SK-N-SH treated with all-trans-retinoic acid at 6 μM for 48 hours (cell line): ENCODE measurements around the gene CNTN4.

Experiments
- ATAC-seq: fragments of 200-7000 bp; cut with Tn5 transposase; 3 replicates; pipeline ENCODE4 v1.9.1; 2020; ENCODE audit warnings: mild to moderate bottlenecking, moderate library complexity
- ARNTL ChIP-seq: fragments of 450-650 bp; formaldehyde crosslinking; IDR thresholded peaks from 2 replicates; pipeline ENCODE4 v1.5.0; 2020; ENCODE audit warnings: low read depth, mild to moderate bottlenecking, moderate library complexity, borderline replicate concordance
- BACH2 ChIP-seq: fragments of 250-450 bp; sonication (Bioruptor Pico); IDR thresholded peaks from 2 replicates; pipeline ENCODE4 v1.9.0; 2021; ENCODE audit warnings: mild to moderate bottlenecking, borderline replicate concordance
- CREB5 ChIP-seq: fragments of 250-450 bp; sonication (Bioruptor Pico); IDR thresholded peaks from 2 replicates; pipeline ENCODE4 v1.5.1; 2020; ENCODE audit warnings: low read depth, mild to moderate bottlenecking, moderate library complexity
- CSDC2 ChIP-seq: fragments of 250-450 bp; sonication (Bioruptor Pico); IDR thresholded peaks from 2 replicates; pipeline ENCODE4 v1.5.0; 2020; ENCODE audit warnings: mild to moderate bottlenecking, moderate library complexity
- ESRRG ChIP-seq: fragments of 250-450 bp; sonication (Bioruptor Pico); IDR thresholded peaks from 2 replicates; pipeline ENCODE4 v1.6.1; 2021; ENCODE audit warnings: mild to moderate bottlenecking
- GLIS3 ChIP-seq: fragments of 250-450 bp; sonication (Bioruptor Pico); IDR thresholded peaks from 2 replicates; pipeline ENCODE4 v1.5.0; 2020; ENCODE audit warnings: mild to moderate bottlenecking, moderate library complexity
- ISL1 ChIP-seq: fragments of 250-450 bp; sonication (Bioruptor Pico); IDR thresholded peaks from 2 replicates; pipeline ENCODE4 v2.1.2; 2022; ENCODE audit warnings: mild to moderate bottlenecking, moderate library complexity
- OSR1 ChIP-seq: fragments of 250-450 bp; sonication (Bioruptor Pico); IDR thresholded peaks from 2 replicates; pipeline ENCODE4 v1.8.0; 2022; ENCODE audit warnings: moderate library complexity, mild to moderate bottlenecking, inconsistent platforms
- PPARA ChIP-seq: fragments of 250-450 bp; sonication (Bioruptor Pico); IDR thresholded peaks from 2 replicates; pipeline ENCODE4 v1.5.0; 2020; ENCODE audit warnings: mild to moderate bottlenecking, borderline replicate concordance
- RARB ChIP-seq: fragments of 250-450 bp; sonication (Bioruptor Pico); IDR thresholded peaks from 2 replicates; pipeline ENCODE4 v1.8.0; 2021; ENCODE audit warnings: mild to moderate bottlenecking, moderate library complexity
- SNAI2 ChIP-seq: fragments of 250-450 bp; sonication (Bioruptor Pico); IDR thresholded peaks from 2 replicates; pipeline ENCODE4 v1.5.0; 2020; ENCODE audit warnings: mild to moderate bottlenecking, moderate library complexity
- TCF4 ChIP-seq: fragments of 250-450 bp; sonication (Bioruptor Pico); IDR thresholded peaks from 2 replicates; pipeline ENCODE4 v1.8.0; 2021; ENCODE audit warnings: mild to moderate bottlenecking, moderate library complexity, borderline replicate concordance
- ZFP3 ChIP-seq: fragments of 250-450 bp; sonication (Bioruptor Pico); IDR thresholded peaks from 2 replicates; pipeline ENCODE4 v1.5.0; 2020; ENCODE audit warnings: mild to moderate bottlenecking, moderate library complexity
- ZNF565 ChIP-seq: fragments of 450-650 bp; formaldehyde crosslinking; conservative IDR thresholded peaks from 2 replicates; pipeline ENCODE4 v1.5.0; 2020; ENCODE audit warnings: low read depth, mild to moderate bottlenecking, moderate library complexity
- ZNF8 ChIP-seq: fragments of 450-650 bp; formaldehyde crosslinking; IDR thresholded peaks from 2 replicates; pipeline ENCODE4 v1.5.0; 2020; ENCODE audit warnings: mild to moderate bottlenecking, moderate library complexity
- TF ChIP-seq, protein P1 (sequence below): fragments of 250-450 bp; sonication (Bioruptor Pico); IDR thresholded peaks from 2 replicates; pipeline ENCODE4 v1.5.0; 2020; ENCODE audit warnings: mild to moderate bottlenecking, moderate library complexity
- TF ChIP-seq, protein P2 (sequence below): fragments of 250-450 bp; sonication (Bioruptor Pico); IDR thresholded peaks from 2 replicates; pipeline ENCODE4 v1.8.0; 2020; ENCODE audit warnings: mild to moderate bottlenecking, moderate library complexity, borderline replicate concordance
- TF ChIP-seq, protein P3 (sequence below): fragments of 250-450 bp; sonication (Bioruptor Pico); IDR thresholded peaks from 2 replicates; pipeline ENCODE4 v1.5.1; 2021; ENCODE audit warnings: mild to moderate bottlenecking, moderate library complexity

CNTN4 gene

DNA sequence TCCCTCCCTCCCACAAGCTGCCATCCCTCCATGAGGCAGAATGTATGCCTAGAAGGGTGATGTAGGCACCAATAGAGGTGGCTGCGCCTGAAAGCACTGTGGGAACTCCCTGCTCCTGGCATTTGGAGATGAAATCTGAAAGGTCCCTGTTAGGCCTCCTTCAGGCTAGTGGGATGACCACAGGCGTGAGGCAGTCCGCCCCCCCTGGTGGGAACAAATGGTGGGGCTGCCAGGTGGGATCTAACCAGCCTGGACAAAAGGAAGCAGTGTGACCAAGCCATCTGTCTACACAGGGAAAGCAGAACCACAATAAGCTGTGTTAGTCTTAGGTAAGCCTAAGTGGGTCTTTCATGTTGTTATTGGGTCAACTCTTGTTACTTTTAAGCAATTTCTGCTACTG is 986.2 kb downstream of the CNTN4 start:
- TF ChIP-seq, protein P1, sequence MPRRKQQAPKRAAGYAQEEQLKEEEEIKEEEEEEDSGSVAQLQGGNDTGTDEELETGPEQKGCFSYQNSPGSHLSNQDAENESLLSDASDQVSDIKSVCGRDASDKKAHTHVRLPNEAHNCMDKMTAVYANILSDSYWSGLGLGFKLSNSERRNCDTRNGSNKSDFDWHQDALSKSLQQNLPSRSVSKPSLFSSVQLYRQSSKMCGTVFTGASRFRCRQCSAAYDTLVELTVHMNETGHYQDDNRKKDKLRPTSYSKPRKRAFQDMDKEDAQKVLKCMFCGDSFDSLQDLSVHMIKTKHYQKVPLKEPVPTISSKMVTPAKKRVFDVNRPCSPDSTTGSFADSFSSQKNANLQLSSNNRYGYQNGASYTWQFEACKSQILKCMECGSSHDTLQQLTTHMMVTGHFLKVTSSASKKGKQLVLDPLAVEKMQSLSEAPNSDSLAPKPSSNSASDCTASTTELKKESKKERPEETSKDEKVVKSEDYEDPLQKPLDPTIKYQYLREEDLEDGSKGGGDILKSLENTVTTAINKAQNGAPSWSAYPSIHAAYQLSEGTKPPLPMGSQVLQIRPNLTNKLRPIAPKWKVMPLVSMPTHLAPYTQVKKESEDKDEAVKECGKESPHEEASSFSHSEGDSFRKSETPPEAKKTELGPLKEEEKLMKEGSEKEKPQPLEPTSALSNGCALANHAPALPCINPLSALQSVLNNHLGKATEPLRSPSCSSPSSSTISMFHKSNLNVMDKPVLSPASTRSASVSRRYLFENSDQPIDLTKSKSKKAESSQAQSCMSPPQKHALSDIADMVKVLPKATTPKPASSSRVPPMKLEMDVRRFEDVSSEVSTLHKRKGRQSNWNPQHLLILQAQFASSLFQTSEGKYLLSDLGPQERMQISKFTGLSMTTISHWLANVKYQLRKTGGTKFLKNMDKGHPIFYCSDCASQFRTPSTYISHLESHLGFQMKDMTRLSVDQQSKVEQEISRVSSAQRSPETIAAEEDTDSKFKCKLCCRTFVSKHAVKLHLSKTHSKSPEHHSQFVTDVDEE (CRISPR knock-in tag), result no peak
- TF ChIP-seq CSDC2 (no peak), OSR1 (CRISPR knock-in tag) (no peak), ZNF8 (CRISPR knock-in tag) (no peak), ZNF565 (no peak), GLIS3 (CRISPR knock-in tag) (no peak)
- TF ChIP-seq, protein P2, sequence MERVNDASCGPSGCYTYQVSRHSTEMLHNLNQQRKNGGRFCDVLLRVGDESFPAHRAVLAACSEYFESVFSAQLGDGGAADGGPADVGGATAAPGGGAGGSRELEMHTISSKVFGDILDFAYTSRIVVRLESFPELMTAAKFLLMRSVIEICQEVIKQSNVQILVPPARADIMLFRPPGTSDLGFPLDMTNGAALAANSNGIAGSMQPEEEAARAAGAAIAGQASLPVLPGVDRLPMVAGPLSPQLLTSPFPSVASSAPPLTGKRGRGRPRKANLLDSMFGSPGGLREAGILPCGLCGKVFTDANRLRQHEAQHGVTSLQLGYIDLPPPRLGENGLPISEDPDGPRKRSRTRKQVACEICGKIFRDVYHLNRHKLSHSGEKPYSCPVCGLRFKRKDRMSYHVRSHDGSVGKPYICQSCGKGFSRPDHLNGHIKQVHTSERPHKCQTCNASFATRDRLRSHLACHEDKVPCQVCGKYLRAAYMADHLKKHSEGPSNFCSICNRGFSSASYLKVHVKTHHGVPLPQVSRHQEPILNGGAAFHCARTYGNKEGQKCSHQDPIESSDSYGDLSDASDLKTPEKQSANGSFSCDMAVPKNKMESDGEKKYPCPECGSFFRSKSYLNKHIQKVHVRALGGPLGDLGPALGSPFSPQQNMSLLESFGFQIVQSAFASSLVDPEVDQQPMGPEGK (CRISPR knock-in tag), result no peak
- ATAC-seq, result no peak

- no peak for TF ChIP-seq RARB (CRISPR knock-in tag)
- no peak for TF ChIP-seq ARNTL (CRISPR knock-in tag)
- TF ChIP-seq SNAI2 (CRISPR knock-in tag), result no peak
- no peak for TF ChIP-seq ISL1 (CRISPR knock-in tag)
- TF ChIP-seq, protein P3, sequence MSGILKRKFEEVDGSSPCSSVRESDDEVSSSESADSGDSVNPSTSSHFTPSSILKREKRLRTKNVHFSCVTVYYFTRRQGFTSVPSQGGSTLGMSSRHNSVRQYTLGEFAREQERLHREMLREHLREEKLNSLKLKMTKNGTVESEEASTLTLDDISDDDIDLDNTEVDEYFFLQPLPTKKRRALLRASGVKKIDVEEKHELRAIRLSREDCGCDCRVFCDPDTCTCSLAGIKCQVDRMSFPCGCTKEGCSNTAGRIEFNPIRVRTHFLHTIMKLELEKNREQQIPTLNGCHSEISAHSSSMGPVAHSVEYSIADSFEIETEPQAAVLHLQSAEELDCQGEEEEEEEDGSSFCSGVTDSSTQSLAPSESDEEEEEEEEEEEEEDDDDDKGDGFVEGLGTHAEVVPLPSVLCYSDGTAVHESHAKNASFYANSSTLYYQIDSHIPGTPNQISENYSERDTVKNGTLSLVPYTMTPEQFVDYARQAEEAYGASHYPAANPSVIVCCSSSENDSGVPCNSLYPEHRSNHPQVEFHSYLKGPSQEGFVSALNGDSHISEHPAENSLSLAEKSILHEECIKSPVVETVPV (CRISPR knock-in tag), result no peak
- no peak for ATAC-seq
Measured at GRCh38 chr3:3085782-3086181, 987.1 kb downstream of the CNTN4 start.

DNA sequence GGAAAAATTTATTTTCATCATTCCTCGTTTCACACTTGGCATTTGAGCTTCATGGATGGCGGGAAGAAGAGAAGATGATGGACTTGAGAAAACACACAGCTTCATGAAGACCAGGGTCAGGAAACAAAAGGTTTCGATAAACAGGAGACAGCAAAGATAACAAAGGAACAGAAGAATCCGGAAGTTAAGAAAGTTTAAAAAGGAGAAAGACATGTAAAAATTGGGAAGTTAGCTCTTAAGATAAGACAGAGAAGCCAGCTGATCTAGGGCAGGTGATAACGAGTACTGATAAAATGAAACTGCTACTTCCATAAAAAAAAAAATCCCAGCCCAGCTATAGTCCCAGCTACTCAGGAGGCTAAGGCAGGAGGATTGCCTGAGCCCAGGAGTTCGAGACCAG is 987.6 kb downstream of the CNTN4 start:
- TF ChIP-seq, protein P1 (CRISPR knock-in tag), result no peak
- TF ChIP-seq, protein P3 (CRISPR knock-in tag), result no peak
- TF ChIP-seq GLIS3 (CRISPR knock-in tag) (no peak), CREB5 (CRISPR knock-in tag) (no peak), SNAI2 (CRISPR knock-in tag) (no peak), RARB (CRISPR knock-in tag) (no peak), PPARA (CRISPR knock-in tag) (no peak), BACH2 (no peak)
- no peak for ATAC-seq

- no peak for ATAC-seq
- TF ChIP-seq TCF4 (peak; percentile 56), PPARA (CRISPR knock-in tag) (no peak), CREB5 (CRISPR knock-in tag) (0 out of 2 replicates have a peak, but pooled peaks have one; percentile 37), ZFP3 (peak; percentile 55; the same call in 1 of the 2 replicates), ESRRG (CRISPR knock-in tag) (no peak), ISL1 (CRISPR knock-in tag) (peak; percentile 85)
- TF ChIP-seq, protein P2 (CRISPR knock-in tag), result peak; percentile 64; the same call in 1 of the 2 replicates
Measured at GRCh38 chr3:3087279-3087678, 988.6 kb downstream of the CNTN4 start.
